ENCODE results near the gene RIPPLY1.
A peak's percentile ranks its signal among the peaks of the same experiment; 100 is the strongest.

The RIPPLY1 gene, protein sequence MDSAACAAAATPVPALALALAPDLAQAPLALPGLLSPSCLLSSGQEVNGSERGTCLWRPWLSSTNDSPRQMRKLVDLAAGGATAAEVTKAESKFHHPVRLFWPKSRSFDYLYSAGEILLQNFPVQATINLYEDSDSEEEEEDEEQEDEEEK

DNA sequence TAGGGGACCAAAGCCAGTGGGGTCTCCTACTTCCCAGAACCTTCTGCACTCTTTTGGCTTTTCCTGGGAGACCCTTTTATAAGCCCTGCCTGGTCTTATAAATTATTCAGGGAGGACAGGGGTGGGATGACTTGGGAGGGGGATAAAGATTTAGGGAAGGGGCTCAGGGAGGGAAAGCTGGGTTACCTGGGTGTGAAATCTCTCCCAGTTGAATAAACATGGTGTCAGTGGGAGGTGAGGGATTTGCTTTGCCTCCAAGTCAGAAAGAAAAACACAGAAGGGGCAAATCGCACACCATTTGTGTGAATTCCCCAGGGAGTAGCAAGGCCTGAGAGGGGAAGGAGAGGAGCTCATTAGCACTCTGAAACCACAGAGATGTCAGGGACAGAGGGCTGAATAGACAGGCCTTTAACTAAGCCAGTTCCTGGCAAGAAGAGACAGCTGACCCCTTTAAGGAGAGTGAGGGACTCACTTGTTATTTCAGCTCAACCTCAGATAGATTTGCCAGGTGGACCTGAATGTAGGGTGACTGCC, at the start of gene RIPPLY1:
TSS of gene RIPPLY1 (minus strand) at position 51 of the 534 bp plus-strand sequence. CDS start 54 bp downstream, outside the sequence.
- no peak for DNase-seq

GRCh38 chrX:106952538-106952937, 49.4 kb upstream of the RIPPLY1 start:
- no peak for DNase-seq

DNA sequence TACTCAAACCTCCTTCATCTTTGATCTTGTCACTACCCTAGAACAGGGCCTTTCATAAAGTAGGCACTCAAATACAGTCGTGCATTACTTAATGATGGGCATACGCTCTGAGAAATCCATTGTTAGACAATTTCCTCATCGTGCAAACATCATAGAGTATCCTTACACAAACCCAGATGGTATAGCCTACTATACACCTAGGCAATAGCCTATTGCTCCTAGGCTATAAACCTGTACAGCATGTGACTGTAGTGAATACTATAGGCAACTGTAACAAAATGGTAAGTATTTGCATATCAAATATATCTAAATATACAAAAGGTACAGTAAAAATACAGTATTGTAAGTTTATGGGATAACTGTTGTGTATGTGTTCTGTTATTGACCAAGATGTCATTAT, 48.9 kb upstream of the RIPPLY1 start:
- no peak for DNase-seq

DNA sequence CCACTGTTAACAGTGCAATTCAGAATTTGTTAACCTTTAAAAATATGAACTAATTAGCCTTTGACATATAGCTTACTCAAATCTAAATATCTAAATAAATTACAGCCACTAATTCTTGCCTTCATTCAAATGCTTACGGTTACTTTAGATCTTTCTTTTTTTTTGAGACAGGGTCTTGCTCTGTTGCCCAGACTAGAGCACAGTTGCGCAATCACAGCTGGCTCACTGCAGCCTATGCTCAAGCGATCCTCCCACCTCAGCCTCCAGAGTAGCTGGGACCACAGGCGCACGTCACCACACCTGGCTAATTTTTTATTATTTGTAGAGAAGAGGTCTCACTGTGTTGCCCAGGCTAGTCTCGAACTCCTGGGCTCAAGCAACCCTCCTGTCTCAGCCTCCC, 48.1 kb upstream of the RIPPLY1 start:
- no peak for DNase-seq

GRCh38 chrX:106950381-106950780, 47.2 kb upstream of the RIPPLY1 start:
- no peak for DNase-seq

DNA sequence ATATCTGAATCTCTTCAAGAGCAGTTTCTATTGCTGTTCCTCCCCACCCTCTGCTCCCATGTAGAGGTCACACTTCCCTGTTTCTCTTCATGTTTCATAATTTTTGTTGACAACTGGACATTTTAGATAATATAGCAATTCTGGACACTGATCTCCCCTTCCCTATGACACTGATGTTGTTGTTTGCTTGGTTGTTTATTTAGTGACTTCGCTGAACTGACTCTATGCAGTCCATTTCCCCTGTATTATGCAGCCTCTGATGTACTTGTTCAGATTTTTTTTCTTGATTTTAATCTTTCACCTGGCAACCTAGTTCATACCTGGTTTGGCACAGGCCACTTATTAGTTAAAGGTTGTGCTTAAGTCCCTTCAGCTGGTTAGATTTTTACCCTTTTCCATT, 46.2 kb upstream of the RIPPLY1 start:
- no peak for DNase-seq

- DNase-seq = no peak
Measured at GRCh38 chrX:106948641-106949040, 45.5 kb upstream of the RIPPLY1 start.

- no peak for DNase-seq
Measured at GRCh38 chrX:106946464-106946863, 43.3 kb upstream of the RIPPLY1 start.

DNA sequence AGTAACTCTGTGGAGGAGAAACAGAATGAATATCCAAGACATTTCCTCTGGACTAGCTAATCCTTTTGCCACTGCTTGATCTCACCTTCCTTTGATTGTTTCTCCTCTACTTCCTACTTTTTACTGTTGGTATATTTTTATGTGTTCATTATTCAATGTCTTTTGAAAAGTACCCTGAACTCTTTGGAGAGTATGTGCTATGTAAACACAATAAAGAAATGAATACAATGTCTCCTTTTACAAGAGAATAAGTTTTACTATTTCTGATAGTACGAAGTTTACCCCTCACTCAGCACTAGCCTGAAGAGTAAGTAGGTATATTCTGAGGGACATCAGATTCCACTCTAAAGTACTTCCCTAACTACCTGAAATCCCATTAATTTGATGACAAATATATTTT, 36.9 kb upstream of the RIPPLY1 start:
- DNase-seq = no peak

DNA sequence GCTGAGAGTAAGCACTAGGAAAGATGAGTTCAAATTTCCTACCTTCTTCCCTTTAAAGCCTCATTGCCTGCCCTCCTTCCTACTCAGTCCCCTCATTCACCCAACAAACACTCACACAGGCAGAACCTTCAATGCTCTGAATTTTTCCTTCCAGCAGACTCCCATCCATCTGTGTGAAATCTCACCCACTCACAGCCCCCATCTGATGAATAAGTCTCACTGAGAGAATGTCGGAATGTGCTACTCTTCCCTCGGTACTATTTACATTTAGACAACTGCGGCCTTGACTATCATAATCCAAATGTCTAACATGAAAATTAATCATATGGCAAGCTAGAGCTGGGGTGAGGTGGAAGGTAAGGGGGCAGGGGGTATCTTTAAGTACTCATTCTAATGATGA, 36.4 kb upstream of the RIPPLY1 start:
- DNase-seq = no peak

GRCh38 chrX:106936246-106936645, 33.1 kb upstream of the RIPPLY1 start:
- no peak for DNase-seq

- DNase-seq = no peak
Measured at GRCh38 chrX:106935175-106935574, 32.0 kb upstream of the RIPPLY1 start.

GRCh38 chrX:106933538-106933961, 30.4 kb upstream of the RIPPLY1 start:
- no peak for DNase-seq

- DNase-seq = no peak
Measured at GRCh38 chrX:106932960-106933537, 29.9 kb upstream of the RIPPLY1 start.

- no peak for DNase-seq
Measured at GRCh38 chrX:106932492-106932923, 29.4 kb upstream of the RIPPLY1 start.

- DNase-seq = no peak
Measured at GRCh38 chrX:106931831-106932491, 28.8 kb upstream of the RIPPLY1 start.

DNA sequence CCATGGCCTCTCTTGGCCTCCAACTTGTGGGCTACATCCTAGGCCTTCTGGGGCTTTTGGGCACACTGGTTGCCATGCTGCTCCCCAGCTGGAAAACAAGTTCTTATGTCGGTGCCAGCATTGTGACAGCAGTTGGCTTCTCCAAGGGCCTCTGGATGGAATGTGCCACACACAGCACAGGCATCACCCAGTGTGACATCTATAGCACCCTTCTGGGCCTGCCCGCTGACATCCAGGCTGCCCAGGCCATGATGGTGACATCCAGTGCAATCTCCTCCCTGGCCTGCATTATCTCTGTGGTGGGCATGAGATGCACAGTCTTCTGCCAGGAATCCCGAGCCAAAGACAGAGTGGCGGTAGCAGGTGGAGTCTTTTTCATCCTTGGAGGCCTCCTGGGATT, 25.1 kb upstream of the RIPPLY1 start:
- no peak for DNase-seq

DNA sequence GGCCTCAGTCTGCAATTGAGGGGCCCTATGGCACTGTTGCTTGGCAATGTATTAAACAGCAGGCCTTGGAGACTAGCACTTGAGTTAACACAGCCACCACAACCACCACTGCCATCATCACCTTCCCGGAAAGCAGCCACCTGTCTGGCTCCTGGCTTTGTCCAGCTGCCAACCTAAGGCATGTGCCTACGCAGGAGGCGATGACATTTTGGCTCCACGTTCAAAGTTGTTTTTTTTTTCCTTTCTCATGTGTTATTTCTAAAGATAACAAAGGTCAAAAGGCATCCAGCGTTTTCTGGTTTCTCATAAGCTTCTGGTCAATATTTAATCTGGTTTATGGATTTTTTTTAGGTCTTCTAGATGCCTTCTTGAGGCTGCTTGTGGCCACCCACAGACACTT, 24.6 kb upstream of the RIPPLY1 start:
- peak; percentile 19 for DNase-seq

DNA sequence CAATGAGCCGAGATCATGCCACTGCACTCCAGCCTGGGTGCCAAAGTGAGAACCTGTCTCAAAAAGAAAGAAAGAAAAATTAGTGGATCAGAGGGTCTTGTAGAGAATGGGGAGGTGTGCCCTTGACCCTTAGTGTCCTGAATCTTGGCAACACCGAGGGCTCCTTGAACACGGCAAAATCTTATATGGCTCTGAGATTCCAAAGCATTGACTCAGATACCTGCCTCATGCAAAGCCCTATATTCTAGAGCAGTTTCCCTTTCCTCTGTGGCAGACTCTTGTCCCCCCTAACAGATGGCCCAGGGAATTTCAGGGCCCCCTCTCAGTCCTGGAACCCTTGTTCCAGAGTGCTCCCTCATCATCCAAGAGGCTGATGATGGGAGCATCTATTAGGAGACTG, 23.9 kb upstream of the RIPPLY1 start:
- no peak for DNase-seq

DNA sequence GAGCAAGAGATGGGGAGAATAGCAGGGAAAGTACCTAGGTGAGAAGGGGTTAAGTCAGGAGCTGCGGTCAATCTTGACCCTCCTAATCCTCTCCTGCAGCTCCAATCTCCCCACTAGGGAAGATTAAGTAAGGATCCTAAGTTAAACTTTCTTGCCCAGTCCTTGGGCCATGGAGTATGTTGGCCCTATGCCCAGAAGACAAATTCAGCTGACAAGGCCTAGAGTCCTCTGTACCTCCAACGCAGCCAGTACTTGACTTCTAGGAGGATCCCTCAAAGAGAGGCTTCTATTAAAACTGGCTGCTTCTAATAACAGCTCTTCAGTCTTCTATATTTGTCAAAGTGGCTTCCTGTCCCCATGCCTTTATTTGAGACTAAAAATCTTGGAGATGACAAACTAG, 18.5 kb upstream of the RIPPLY1 start:
- DNase-seq = no peak

DNA sequence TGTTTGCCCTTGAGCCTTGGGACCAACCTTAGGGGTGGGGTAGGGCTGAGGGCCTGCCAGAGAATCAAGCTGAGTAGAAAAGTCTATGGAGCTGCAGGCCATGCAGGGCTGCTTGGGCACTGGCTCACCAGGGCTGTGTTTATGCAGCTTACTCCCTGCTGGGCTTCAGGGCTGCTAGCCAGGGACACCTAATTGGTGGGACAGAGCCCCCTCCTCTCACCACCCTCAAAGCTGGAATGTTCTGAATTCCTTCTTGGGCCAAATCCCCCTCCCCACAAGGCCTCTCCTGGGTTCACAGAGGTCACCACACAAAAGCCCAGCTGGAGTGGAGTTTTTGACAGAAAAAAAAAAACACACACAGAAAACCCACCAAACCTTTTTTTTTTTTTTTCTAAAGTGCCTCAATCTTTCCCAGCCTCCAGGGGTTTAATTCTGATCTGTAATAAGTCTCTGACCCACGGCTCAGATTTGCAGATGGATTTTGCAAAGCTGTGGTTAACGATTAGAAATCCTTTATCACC, 16.9 kb upstream of the RIPPLY1 start, which contains the start of gene CLDN2:
TSS of gene CLDN2 (plus strand) at position 471 of the 521 bp plus-strand sequence. CDS start 7,827 bp downstream, outside the sequence.
- no peak for DNase-seq

GRCh38 chrX:106917830-106918500, 14.8 kb upstream of the RIPPLY1 start:
- DNase-seq = peak; percentile 7

- no peak for DNase-seq
Measured at GRCh38 chrX:106912864-106913263, 9.7 kb upstream of the RIPPLY1 start.
